ENCODE data around the gene SMG7.

The SMG7 gene

GRCh38 chr1:183569141-183569540, 96.8 kb downstream of the SMG7 start:
- no peak for FAIRE-seq

GRCh38 chr1:183569801-183570200, 97.5 kb downstream of the SMG7 start:
- FAIRE-seq = no peak

- no peak for FAIRE-seq
Observed at GRCh38 chr1:183570451-183570850, 98.2 kb downstream of the SMG7 start.

GRCh38 chr1:183571678-183572268, 99.5 kb downstream of the SMG7 start:
- no peak for FAIRE-seq

GRCh38 chr1:183572721-183573120, 100.4 kb downstream of the SMG7 start:
- FAIRE-seq = no peak

- FAIRE-seq = no peak
Observed at GRCh38 chr1:183575606-183576005, 103.3 kb downstream of the SMG7 start.

GRCh38 chr1:183576537-183576936, 104.2 kb downstream of the SMG7 start:
- FAIRE-seq = no peak

- no peak for FAIRE-seq
Observed at GRCh38 chr1:183577897-183578465, 105.7 kb downstream of the SMG7 start.

GRCh38 chr1:183578856-183579255, 106.6 kb downstream of the SMG7 start:
- no peak for FAIRE-seq

GRCh38 chr1:183580281-183580682, 108.0 kb downstream of the SMG7 start:
- no peak for FAIRE-seq

GRCh38 chr1:183582021-183582713, 109.9 kb downstream of the SMG7 start:
- no peak for FAIRE-seq

GRCh38 chr1:183583466-183583865, 111.2 kb downstream of the SMG7 start:
- FAIRE-seq = no peak

GRCh38 chr1:183584147-183584546, 111.8 kb downstream of the SMG7 start:
- no peak for FAIRE-seq

GRCh38 chr1:183585038-183585437, 112.7 kb downstream of the SMG7 start:
- no peak for FAIRE-seq

- no peak for FAIRE-seq
Observed at GRCh38 chr1:183586455-183586854, 114.2 kb downstream of the SMG7 start.

- FAIRE-seq = no peak
Observed at GRCh38 chr1:183586926-183587325, 114.6 kb downstream of the SMG7 start.

GRCh38 chr1:183588827-183589226, 116.5 kb downstream of the SMG7 start:
- FAIRE-seq = no peak

- no peak for FAIRE-seq
Observed at GRCh38 chr1:183589384-183589783, 117.1 kb downstream of the SMG7 start.

- FAIRE-seq = no peak
Observed at GRCh38 chr1:183589874-183590243, 117.6 kb downstream of the SMG7 start.

- no peak for FAIRE-seq
Observed at GRCh38 chr1:183590244-183591191, 118.2 kb downstream of the SMG7 start, which contains the start of gene NCF2. NCF2 (minus strand) TSS chr1:183590459; CDS start chr1:183590329, 130 bp downstream.

- FAIRE-seq = no peak
Observed at GRCh38 chr1:183592733-183593132, 120.4 kb downstream of the SMG7 start.

- no peak for FAIRE-seq
Observed at GRCh38 chr1:183593356-183593755, 121.1 kb downstream of the SMG7 start.

- no peak for FAIRE-seq
Observed at GRCh38 chr1:183595537-183595936, 123.2 kb downstream of the SMG7 start.

Data from G401.6 (cell line).